RWPE1 (cell line): ENCODE data around the gene NSD1.

Experiments
- CTCF ChIA-PET: fragments of 350-600 bp; sonication (Branson Sonifier 250); formaldehyde crosslinking; extraction: SDS; loops from one replicate; lab custom pipeline; 2021; lab: Yijun Ruan, JAX
- POLR2A ChIA-PET: fragments of 400-600 bp; formaldehyde crosslinking; extraction: SDS; loops from one replicate; lab custom pipeline; 2020; ENCODE audit warnings: antibody characterized with exemption; ENCODE audit not compliant: low non-redundant PET; lab: Yijun Ruan, JAX
- DNase-seq: peaks from one replicate; pipeline ENCODE4 v3.0.0; 2012; ENCODE audit warnings: low spot score
- H3K27ac ChIP-seq: fragments of 450-650 bp; 2 replicates; pipeline ENCODE4 v1.5.1; 2017
- CTCF ChIP-seq: fragments of 450-650 bp; conservative IDR thresholded peaks from 2 replicates; pipeline ENCODE4 v1.5.1; 2017; ENCODE audit warnings: low read depth, mild to moderate bottlenecking

The NSD1 gene

GRCh38 chr5:177133096-177133852 is at the start of gene NSD1:
NSD1 (plus strand) TSS chr5:177133773; CDS start chr5:177135104, 1,331 bp downstream.
- DNase-seq, result peak; percentile 88
- H3K27ac ChIP-seq, result peak within 1 kb of the TSS; percentile 80
- POLR2A ChIA-PET, result interaction anchor here (0.6 kb wide), 2 partner anchors 176 to 355 kb away, joined by 3 to 4 read pairs; no protein-coding TSS in a partner anchor
- CTCF ChIA-PET, result interaction anchor here (0.6 kb wide), 2 partner anchors 35 to 62 kb away, joined by 3 read pairs; no protein-coding TSS in a partner anchor
- no peak for TF ChIP-seq CTCF

GRCh38 chr5:177084175-177084574 is 49.4 kb upstream of the NSD1 start:
- no peak overlapping the region for H3K27ac ChIP-seq
- TF ChIP-seq CTCF, result no peak
- ChIA-PET POLR2A (no interaction called here), CTCF (interaction anchor here (0.5 to 1.0 kb wide), 4 partner anchors 21 to 319 kb away, joined by 3 read pairs; no protein-coding TSS in a partner anchor)
- DNase-seq, result no peak

- ChIA-PET POLR2A (no interaction called here), CTCF (interaction anchor here (0.6 to 2.8 kb wide), 5 partner anchors 12 to 425 kb away, joined by 3 to 14 read pairs (median 4); no protein-coding TSS in a partner anchor)
- TF ChIP-seq CTCF, result no peak
- DNase-seq, result no peak
- H3K27ac ChIP-seq, result peak overlapping the region; percentile 50
Measured at GRCh38 chr5:177085985-177086653, 47.5 kb upstream of the NSD1 start.

GRCh38 chr5:177086654-177087397 is 46.7 kb upstream of the NSD1 start, which contains the start of gene FGFR4:
FGFR4 (plus strand) TSS chr5:177086915; CDS start chr5:177089603, 2,688 bp downstream.
- TF ChIP-seq CTCF, result peak; percentile 73
- CTCF ChIA-PET, result interaction anchor here (0.5 to 2.8 kb wide), 11 partner anchors 12 to 1622 kb away, joined by 3 to 14 read pairs (median 4); no protein-coding TSS in a partner anchor
- H3K27ac ChIP-seq, result peak within 1 kb of the TSS; percentile 50
- peak; percentile 99 for DNase-seq
- POLR2A ChIA-PET, result no interaction called here

- H3K27ac ChIP-seq, result no peak overlapping the region
- ChIA-PET POLR2A (no interaction called here), CTCF (interaction anchor here (0.5 to 2.8 kb wide), 10 partner anchors 11 to 1623 kb away, joined by 3 to 14 read pairs (median 4); no protein-coding TSS in a partner anchor)
- no peak for TF ChIP-seq CTCF
- no peak for DNase-seq
Measured at GRCh38 chr5:177087398-177088005, 46.1 kb upstream of the NSD1 start.
